Duodenal mucosa (tissue), 2 donors: Measurements from ENCODE around the gene DIP2B.

Experiments
- H3K27ac ChIP-seq: one replicate; pipeline ENCODE4 v1.7.0; 2013; ENCODE audit warnings: low read depth, low read length
- H3K27me3 ChIP-seq, 2 donors: one replicate each; pipeline ENCODE4 v1.7.0; 2013; ENCODE audit warnings: low read length in 2 of 2, control low read depth in 1 of 2; ENCODE audit not compliant: insufficient read depth in 2 of 2, control insufficient read depth in 1 of 2
- H3K36me3 ChIP-seq, 2 donors: one replicate each; pipeline ENCODE4 v1.7.0; 2013; ENCODE audit warnings: low read length in 2 of 2, control low read depth in 1 of 2; ENCODE audit not compliant: insufficient read depth in 2 of 2, control insufficient read depth in 1 of 2
- H3K4me1 ChIP-seq, 2 donors: one replicate each; pipeline ENCODE4 v1.7.0; 2013; ENCODE audit warnings: low read length in 2 of 2, control low read depth in 1 of 2; ENCODE audit not compliant: insufficient read depth in 2 of 2, control insufficient read depth in 1 of 2
- H3K4me3 ChIP-seq, 2 donors: one replicate each; pipeline ENCODE4 v1.7.0; 2013; ENCODE audit warnings: low read length in 2 of 2, low read depth in 1 of 2
- H3K9ac ChIP-seq, 2 donors: one replicate each; pipeline ENCODE4 v1.7.0; 2013; ENCODE audit warnings: low read length in 2 of 2, low read depth in 1 of 2
- H3K9me3 ChIP-seq, 2 donors: one replicate each; pipeline ENCODE4 v1.7.0; 2013; ENCODE audit warnings: low read length in 2 of 2, control low read depth in 1 of 2; ENCODE audit not compliant: control insufficient read depth in 1 of 2

The DIP2B gene

GRCh38 chr12:50557421-50557820, 52.6 kb downstream of the DIP2B start:
- no peaks in the 10 kb centered on the region for H3K27me3 ChIP-seq
- no peaks in the 10 kb centered on the region for H3K36me3 ChIP-seq
- no peak overlapping the region for H3K9ac ChIP-seq
- peaks cover 0 to 8% of the 10 kb centered on the region in 2 donors for H3K4me1 ChIP-seq
- no peak overlapping the region for H3K4me3 ChIP-seq
- H3K9me3 ChIP-seq: no peaks in the 10 kb centered on the region
- H3K27ac ChIP-seq: no peak overlapping the region

GRCh38 chr12:50558970-50559369, 54.2 kb downstream of the DIP2B start:
- Histone ChIP-seq H3K27me3 (no peaks in the 10 kb centered on the region), H3K36me3 (no peaks in the 10 kb centered on the region), H3K4me3 (no peak overlapping the region), H3K9me3 (no peaks in the 10 kb centered on the region), H3K9ac (no peak overlapping the region), H3K4me1 (peaks cover 0 to 8% of the 10 kb centered on the region in 2 donors), H3K27ac (no peak overlapping the region)

DNA sequence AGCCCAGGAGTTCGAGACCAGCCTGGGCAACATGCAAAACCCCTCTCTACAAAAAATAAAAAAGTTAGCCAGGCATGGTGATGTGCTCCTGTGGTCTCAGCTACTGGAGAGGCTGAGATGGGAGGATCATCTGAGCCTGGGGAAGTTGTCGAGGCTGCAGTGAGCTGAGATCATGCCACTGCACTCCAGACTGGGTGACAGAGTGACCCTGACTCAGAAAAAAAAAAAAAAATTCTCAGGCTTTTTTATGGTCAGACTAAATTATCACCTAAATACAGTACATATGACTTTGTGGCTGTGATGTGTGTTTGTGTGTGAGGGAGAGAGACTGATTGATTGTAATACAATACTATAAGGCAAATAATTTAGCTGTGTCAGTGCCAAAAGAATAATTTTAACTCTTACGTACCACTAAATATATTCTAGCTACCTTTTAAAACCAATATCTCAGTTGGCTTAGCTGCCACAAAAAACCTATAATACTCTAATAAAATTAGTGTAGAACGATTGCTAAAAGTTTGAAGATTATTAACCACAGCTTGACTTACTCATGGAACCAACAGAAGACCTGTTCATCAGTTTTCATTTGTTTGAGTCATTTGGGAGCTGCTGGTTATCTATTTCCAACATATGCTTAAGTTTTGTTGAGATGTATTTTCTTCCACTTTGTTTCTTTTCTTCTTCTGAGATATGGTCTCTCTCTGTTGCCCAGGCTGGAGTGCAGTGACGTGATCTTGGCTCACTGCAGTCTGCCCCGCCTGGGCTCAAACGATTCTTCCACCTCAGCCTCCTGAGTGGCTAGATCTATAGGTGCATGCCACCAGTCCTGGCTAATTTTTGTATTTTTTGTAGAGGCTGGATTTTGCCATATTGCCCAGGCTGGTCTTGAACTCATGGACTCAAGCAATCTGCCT, 58.0 kb downstream of the DIP2B start:
- Histone ChIP-seq H3K27ac (no peak overlapping the region), H3K36me3 (no peaks in the 10 kb centered on the region), H3K9me3 (no peaks in the 10 kb centered on the region), H3K4me3 (no peak overlapping the region), H3K9ac (no peak overlapping the region), H3K4me1 (peaks cover 0 to under 1% of the 10 kb centered on the region in 2 donors), H3K27me3 (no peaks in the 10 kb centered on the region)

- H3K4me3 ChIP-seq: no peak overlapping the region
- H3K9ac ChIP-seq: no peak overlapping the region
- H3K4me1 ChIP-seq: peaks cover 5 to 7% of the 10 kb centered on the region in 2 donors
- no peaks in the 10 kb centered on the region for H3K36me3 ChIP-seq
- no peaks in the 10 kb centered on the region for H3K9me3 ChIP-seq
- H3K27ac ChIP-seq: no peak overlapping the region
- H3K27me3 ChIP-seq: no peaks in the 10 kb centered on the region
These were observed 58.6 kb downstream of the DIP2B start for GRCh38 chr12:50563434-50563787.

DNA sequence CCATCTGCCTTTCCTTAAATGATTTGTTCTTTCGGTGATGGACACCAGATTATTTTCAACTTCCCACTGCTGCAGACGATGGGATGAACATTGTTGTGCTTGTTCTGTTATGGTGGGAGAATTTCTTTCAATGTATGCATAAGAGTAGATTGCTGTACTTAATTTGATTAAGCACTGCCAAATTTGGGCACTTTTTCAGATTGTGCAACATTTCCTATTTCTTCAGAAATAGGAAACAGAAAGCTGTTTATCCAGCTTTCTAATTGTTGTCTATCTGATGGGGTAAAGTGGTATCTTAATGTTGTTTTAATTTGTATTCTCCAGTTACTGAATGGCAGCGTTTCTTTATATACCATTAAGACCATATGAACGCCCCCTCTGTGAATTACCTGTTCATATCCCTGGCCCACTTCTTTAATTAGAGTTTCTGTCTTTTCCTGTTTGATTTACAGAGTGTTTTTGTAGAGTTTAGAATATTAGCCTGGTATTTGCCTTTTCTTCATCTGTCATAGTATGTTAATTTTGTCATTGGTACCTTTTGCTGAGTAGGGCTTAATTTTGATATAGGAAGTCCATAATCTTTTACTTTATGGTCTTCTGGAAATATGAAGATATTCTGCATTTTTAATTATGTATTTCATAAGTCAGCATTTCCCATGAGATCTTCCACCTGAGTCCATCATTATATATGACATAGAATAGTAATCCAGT, 59.6 kb downstream of the DIP2B start:
- Histone ChIP-seq H3K4me3 (no peak overlapping the region), H3K27me3 (no peaks in the 10 kb centered on the region), H3K9ac (no peak overlapping the region), H3K36me3 (no peaks in the 10 kb centered on the region), H3K4me1 (peaks cover 5 to 17% of the 10 kb centered on the region in 2 donors), H3K9me3 (no peaks in the 10 kb centered on the region), H3K27ac (no peak overlapping the region)

DNA sequence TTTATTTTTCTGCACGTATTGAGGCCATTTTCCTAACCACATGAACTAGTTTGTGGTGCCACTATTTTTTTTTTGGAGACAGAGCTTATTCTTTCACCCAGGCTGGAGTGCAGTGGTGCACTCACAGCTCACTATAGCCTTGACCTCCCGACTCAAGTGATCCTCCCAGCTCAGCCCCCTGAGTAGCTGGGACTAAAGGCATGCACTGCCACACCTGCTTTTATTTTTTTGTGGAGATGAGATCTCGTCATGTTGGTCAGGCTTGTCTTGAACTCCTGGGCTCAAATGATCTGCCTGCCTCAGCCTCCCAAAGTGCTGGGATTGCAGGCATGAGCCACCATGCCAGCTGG, 60.1 kb downstream of the DIP2B start:
- Histone ChIP-seq H3K27ac (no peak overlapping the region), H3K4me3 (no peak overlapping the region), H3K4me1 (peaks cover 5 to 18% of the 10 kb centered on the region in 2 donors), H3K27me3 (no peaks in the 10 kb centered on the region), H3K9ac (no peak overlapping the region), H3K9me3 (no peaks in the 10 kb centered on the region), H3K36me3 (no peaks in the 10 kb centered on the region)

DNA sequence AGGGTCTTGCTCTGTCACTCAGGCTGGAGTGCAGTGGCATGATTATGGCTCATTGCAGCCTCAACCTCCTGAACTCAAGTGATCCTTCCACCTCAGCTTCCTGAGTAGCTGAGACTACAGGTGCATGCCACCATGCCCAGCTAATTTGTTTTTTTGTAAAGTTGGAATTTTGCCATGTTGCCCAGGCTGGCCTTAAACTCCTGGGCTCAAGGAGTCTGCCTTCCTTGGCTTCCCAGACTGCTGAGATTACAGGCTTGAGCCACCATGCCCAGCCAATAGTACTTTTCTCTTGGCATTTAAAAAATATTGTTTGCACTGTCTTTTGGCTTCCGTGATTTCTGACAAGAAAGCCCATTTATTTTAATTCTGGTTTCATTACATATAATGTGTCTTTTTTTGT, 61.3 kb downstream of the DIP2B start:
- no peak overlapping the region for H3K4me3 ChIP-seq
- peaks cover 5 to 18% of the 10 kb centered on the region in 2 donors for H3K4me1 ChIP-seq
- H3K9me3 ChIP-seq: no peaks in the 10 kb centered on the region
- no peak overlapping the region for H3K9ac ChIP-seq
- no peaks in the 10 kb centered on the region for H3K36me3 ChIP-seq
- H3K27ac ChIP-seq: no peak overlapping the region
- H3K27me3 ChIP-seq: no peaks in the 10 kb centered on the region

- Histone ChIP-seq H3K27me3 (no peaks in the 10 kb centered on the region), H3K4me3 (no peak overlapping the region), H3K9ac (no peak overlapping the region), H3K9me3 (no peaks in the 10 kb centered on the region), H3K4me1 (peaks cover 5 to 29% of the 10 kb centered on the region in 2 donors), H3K27ac (no peak overlapping the region), H3K36me3 (no peaks in the 10 kb centered on the region)
These were observed 63.1 kb downstream of the DIP2B start for GRCh38 chr12:50567926-50568325.

DNA sequence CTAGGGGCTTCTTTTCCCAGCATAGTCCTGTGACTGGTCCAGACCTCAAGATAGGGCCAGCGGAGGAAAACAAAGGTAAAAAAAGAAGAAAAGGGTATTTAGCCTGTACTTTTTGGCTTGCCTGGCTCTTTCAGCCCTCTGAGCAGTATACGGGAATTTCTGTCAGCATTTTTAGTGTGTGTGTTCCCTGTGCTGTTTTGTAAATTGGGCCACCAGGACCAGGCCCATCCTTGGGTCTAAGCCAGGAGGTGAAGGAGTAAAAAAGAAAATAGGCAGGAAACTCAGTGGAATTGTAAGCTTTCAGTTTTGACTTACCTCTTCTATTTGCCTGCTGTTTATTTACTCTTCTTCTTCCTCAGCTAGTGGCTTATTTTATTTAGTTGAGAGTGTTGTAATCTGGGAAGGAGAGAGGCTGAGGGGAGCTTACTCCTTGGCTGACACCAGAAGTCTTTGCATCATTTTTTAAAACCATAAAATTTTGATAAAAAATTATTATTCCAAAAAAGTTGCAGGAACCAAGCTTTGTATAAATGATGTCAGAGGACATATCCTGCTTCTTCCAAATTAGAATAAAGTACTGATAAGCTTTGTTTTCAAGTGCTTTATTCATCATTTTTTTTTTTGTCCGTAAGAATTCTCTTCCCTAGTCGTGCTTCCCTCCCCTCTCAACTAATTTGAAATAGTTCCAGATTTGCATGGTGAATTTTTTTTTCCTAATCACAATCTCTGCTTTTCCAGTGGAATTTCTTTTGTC, 63.7 kb downstream of the DIP2B start:
- Histone ChIP-seq H3K27ac (no peak overlapping the region), H3K4me3 (no peak overlapping the region), H3K4me1 (peaks cover 5 to 35% of the 10 kb centered on the region in 2 donors), H3K36me3 (no peaks in the 10 kb centered on the region), H3K27me3 (no peaks in the 10 kb centered on the region), H3K9me3 (no peaks in the 10 kb centered on the region), H3K9ac (no peak overlapping the region)

GRCh38 chr12:50569321-50569720, 64.5 kb downstream of the DIP2B start:
- Histone ChIP-seq H3K4me1 (peaks cover 9 to 38% of the 10 kb centered on the region in 2 donors), H3K9ac (no peak overlapping the region), H3K27ac (no peak overlapping the region)

More at GRCh38 chr12:50569321-50569720, 64.5 kb downstream of the DIP2B start:
- Histone ChIP-seq H3K27me3 (no peaks in the 10 kb centered on the region), H3K9me3 (no peaks in the 10 kb centered on the region), H3K4me3 (no peak overlapping the region), H3K36me3 (no peaks in the 10 kb centered on the region)
